ENCODE results near the gene MORN5. TPM values are rescaled to one million over a fixed set of nuclear protein-coding genes. Genes with fewer than 3 reads are reported as not detected.

Gene MORN5
- polyA plus RNA-seq, 6 donors from 2014 or later, result not detected

- Mint-ChIP-seq H3K4me3 (no peak overlapping the region), H3K4me1 (no peaks in the 10 kb centered on the region), H3K27me3 (peaks cover 5 to 16% (median 9%) of the 10 kb centered on the region in 3 donors), H3K27ac (no peak overlapping the region), H3K36me3 (no peaks in the 10 kb centered on the region), H3K9me3 (no peaks in the 10 kb centered on the region)
- ATAC-seq (ENCODE audit: low read depth in 2 of 2) (no peak), DNase-seq (no peak)
Observed at GRCh38 chr9:122192261-122192875, 32.7 kb downstream of the MORN5 start.

- Mint-ChIP-seq H3K9me3 (no peaks in the 10 kb centered on the region), H3K4me1 (no peaks in the 10 kb centered on the region), H3K27me3 (peaks cover 5 to 18% (median 11%) of the 10 kb centered on the region in 3 donors), H3K36me3 (no peaks in the 10 kb centered on the region), H3K4me3 (no peak overlapping the region), H3K27ac (peak overlapping the region in 1 of 6 donors; percentile 25)
- DNase-seq, result no peak
- no peak for ATAC-seq (ENCODE audit: low read depth in 2 of 2)
Observed at GRCh38 chr9:122192914-122193525, 33.3 kb downstream of the MORN5 start.

- no peak for ATAC-seq (ENCODE audit: low read depth in 2 of 2)
- H3K36me3 Mint-ChIP-seq, result no peaks in the 10 kb centered on the region
- H3K27me3 Mint-ChIP-seq, result peaks cover 8 to 24% (median 14%) of the 10 kb centered on the region in 3 donors
- peak overlapping the region in 1 of 8 donors; percentile 9 for H3K4me3 Mint-ChIP-seq
- H3K9me3 Mint-ChIP-seq, result no peaks in the 10 kb centered on the region
- DNase-seq, result no peak
- H3K27ac Mint-ChIP-seq, result no peak overlapping the region
- H3K4me1 Mint-ChIP-seq, result no peaks in the 10 kb centered on the region
Observed at GRCh38 chr9:122193651-122194050, 33.9 kb downstream of the MORN5 start.

GRCh38 chr9:122195875-122196274 lies 36.2 kb downstream of the MORN5 start:
- Mint-ChIP-seq H3K4me1 (no peaks in the 10 kb centered on the region), H3K4me3 (no peak overlapping the region), H3K27me3 (peaks cover 10 to 29% (median 14%) of the 10 kb centered on the region in 3 donors), H3K9me3 (no peaks in the 10 kb centered on the region), H3K36me3 (no peaks in the 10 kb centered on the region), H3K27ac (no peak overlapping the region)
- no peak for ATAC-seq (ENCODE audit: low read depth in 2 of 2)
- DNase-seq, result no peak

- no peak overlapping the region for H3K4me3 Mint-ChIP-seq
- no peak for DNase-seq
- no peak overlapping the region for H3K27ac Mint-ChIP-seq
- H3K4me1 Mint-ChIP-seq, result no peaks in the 10 kb centered on the region
- H3K36me3 Mint-ChIP-seq, result no peaks in the 10 kb centered on the region
- no peaks in the 10 kb centered on the region for H3K9me3 Mint-ChIP-seq
- peaks cover 10 to 29% (median 14%) of the 10 kb centered on the region in 3 donors for H3K27me3 Mint-ChIP-seq
- ATAC-seq (ENCODE audit: low read depth in 2 of 2), result no peak
Observed at GRCh38 chr9:122197426-122197825, 37.7 kb downstream of the MORN5 start.

- Mint-ChIP-seq H3K4me3 (no peak overlapping the region), H3K9me3 (no peaks in the 10 kb centered on the region), H3K27me3 (peaks cover 10 to 29% (median 14%) of the 10 kb centered on the region in 3 donors), H3K36me3 (no peaks in the 10 kb centered on the region), H3K4me1 (no peaks in the 10 kb centered on the region), H3K27ac (no peak overlapping the region)
- ATAC-seq (ENCODE audit: low read depth in 2 of 2) (no peak), DNase-seq (no peak)
Observed at GRCh38 chr9:122197882-122198281, 38.2 kb downstream of the MORN5 start.

GRCh38 chr9:122200960-122201595 lies 41.4 kb downstream of the MORN5 start:
- no peak overlapping the region for H3K27ac Mint-ChIP-seq
- ATAC-seq (ENCODE audit: low read depth in 2 of 2), result no peak

GRCh38 chr9:122201641-122202040 lies 41.9 kb downstream of the MORN5 start:
- peaks cover 17 to 35% (median 19%) of the 10 kb centered on the region in 3 donors for H3K27me3 Mint-ChIP-seq
- no peak for DNase-seq
- peak overlapping the region in 1 of 6 donors; percentile 47 for H3K27ac Mint-ChIP-seq
- no peak overlapping the region for H3K4me3 Mint-ChIP-seq
- no peaks in the 10 kb centered on the region for H3K4me1 Mint-ChIP-seq
- no peaks in the 10 kb centered on the region for H3K36me3 Mint-ChIP-seq
- H3K9me3 Mint-ChIP-seq, result no peaks in the 10 kb centered on the region
- ATAC-seq (ENCODE audit: low read depth in 2 of 2), result no peak

More at GRCh38 chr9:122200960-122201595, 41.4 kb downstream of the MORN5 start:
- Mint-ChIP-seq H3K4me1 (no peaks in the 10 kb centered on the region), H3K27me3 (peaks cover 11 to 29% (median 19%) of the 10 kb centered on the region in 3 donors), H3K9me3 (no peaks in the 10 kb centered on the region), H3K36me3 (no peaks in the 10 kb centered on the region), H3K4me3 (no peak overlapping the region)
- DNase-seq, result no peak

GRCh38 chr9:122202111-122202510 lies 42.4 kb downstream of the MORN5 start:
- ATAC-seq (ENCODE audit: low read depth in 2 of 2), result no peak
- Mint-ChIP-seq H3K9me3 (no peaks in the 10 kb centered on the region), H3K27me3 (peaks cover 17 to 35% (median 18%) of the 10 kb centered on the region in 3 donors), H3K27ac (no peak overlapping the region), H3K36me3 (no peaks in the 10 kb centered on the region), H3K4me1 (no peaks in the 10 kb centered on the region), H3K4me3 (no peak overlapping the region)
- DNase-seq, result no peak

- Mint-ChIP-seq H3K4me3 (no peak overlapping the region), H3K9me3 (no peaks in the 10 kb centered on the region), H3K36me3 (no peaks in the 10 kb centered on the region), H3K27ac (no peak overlapping the region), H3K27me3 (peaks cover 15 to 33% (median 21%) of the 10 kb centered on the region in 3 donors), H3K4me1 (no peaks in the 10 kb centered on the region)
- ATAC-seq (ENCODE audit: low read depth in 2 of 2) (no peak), DNase-seq (no peak)
Observed at GRCh38 chr9:122204055-122204454, 44.3 kb downstream of the MORN5 start.

- Mint-ChIP-seq H3K36me3 (no peaks in the 10 kb centered on the region), H3K27me3 (peaks cover 15 to 32% (median 23%) of the 10 kb centered on the region in 3 donors), H3K27ac (peak overlapping the region in 1 of 6 donors; percentile 65), H3K4me1 (no peaks in the 10 kb centered on the region), H3K4me3 (no peak overlapping the region), H3K9me3 (no peaks in the 10 kb centered on the region)
- ATAC-seq (ENCODE audit: low read depth in 2 of 2) (no peak), DNase-seq (no peak)
Observed at GRCh38 chr9:122204491-122204890, 44.8 kb downstream of the MORN5 start.

- Mint-ChIP-seq H3K27me3 (peaks cover 17 to 35% (median 30%) of the 10 kb centered on the region in 3 donors), H3K4me1 (no peaks in the 10 kb centered on the region), H3K4me3 (no peak overlapping the region), H3K36me3 (no peaks in the 10 kb centered on the region), H3K9me3 (no peaks in the 10 kb centered on the region), H3K27ac (no peak overlapping the region)
- DNase-seq (no peak), ATAC-seq (ENCODE audit: low read depth in 2 of 2) (no peak)
Observed at GRCh38 chr9:122205176-122205575, 45.5 kb downstream of the MORN5 start.

GRCh38 chr9:122206118-122207046 lies 46.7 kb downstream of the MORN5 start:
- Mint-ChIP-seq H3K9me3 (no peaks in the 10 kb centered on the region), H3K27me3 (peaks cover 27 to 43% (median 42%) of the 10 kb centered on the region in 3 donors), H3K4me1 (no peaks in the 10 kb centered on the region), H3K4me3 (peak overlapping the region in 1 of 8 donors; percentile 74), H3K36me3 (no peaks in the 10 kb centered on the region), H3K27ac (peak overlapping the region in 2 of 6 donors; percentile 15 to 46)
- DNase-seq (no peak), ATAC-seq (ENCODE audit: low read depth in 2 of 2) (no peak)
